ENCODE measurements around the gene LCE1F. TPM values are rescaled to one million over a fixed set of nuclear protein-coding genes. Genes with fewer than 3 reads are reported as not detected.

Gene LCE1F
- total and polyA plus RNA-seq, 2 of the 13 experiments (the other 11 are each of a cell fraction or from before 2014, with no cell fraction given): not detected

GRCh38 chr1:152737997-152738396, 36.9 kb upstream of the LCE1F start (continued):
- no peak for TF ChIP-seq RFX3 (CRISPR knock-in tag; IDR thresholded peaks at IDR 0.05)
- no peak for TF ChIP-seq ZNF549 (CRISPR knock-in tag; IDR thresholded peaks at IDR 0.05)
- no peak for TF ChIP-seq NFE2L1 (CRISPR knock-in tag; IDR thresholded peaks at IDR 0.05; ENCODE audit: borderline replicate concordance)
- no peak for TF ChIP-seq ZNF577 (CRISPR knock-in tag; IDR thresholded peaks at IDR 0.05; ENCODE audit: borderline replicate concordance, low read depth)
- TF ChIP-seq KAT8 (CRISPR knock-in tag; IDR thresholded peaks at IDR 0.05): no peak
- TF ChIP-seq RELA (CRISPR knock-in tag; IDR thresholded peaks at IDR 0.05): no peak

DNA sequence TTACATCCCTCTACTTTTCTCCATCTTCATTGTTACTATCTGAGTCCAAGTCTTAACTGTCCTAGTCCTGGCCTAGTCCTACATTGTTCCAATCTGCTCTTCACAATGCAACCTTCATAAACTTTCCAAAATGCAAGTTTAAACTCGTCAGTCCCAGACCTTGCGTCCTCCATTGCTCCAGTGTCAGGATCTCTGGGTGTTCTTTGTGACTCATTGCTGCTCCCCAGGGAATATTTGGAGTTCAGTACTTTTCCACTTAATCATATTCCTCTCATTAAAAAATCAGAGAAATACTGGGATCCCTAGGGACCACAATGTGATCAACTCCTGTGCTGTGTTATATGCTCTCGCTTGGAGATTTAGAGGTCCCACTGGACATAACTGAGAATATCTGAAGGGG, 35.1 kb upstream of the LCE1F start:
- H3K9me3 ChIP-seq (ENCODE audit: low read length): no peaks in the 10 kb centered on the region
- FAIRE-seq: no peak
- in situ Hi-C loops (cut with HindIII; ENCODE audit: extremely low pct_ligation_motif_present, low pct_unique_long_range_greater_than_20kb) (no loop called here), intact Hi-C loops (cut with micrococcal nuclease; ENCODE audit: unreplicated experiment) (no loop called here)
- WGBS (ENCODE audit: low lambda C conversion rate): 27% methylated on average over 3 of the region's 3 CpGs
- no peak overlapping the region for H3K9ac ChIP-seq (ENCODE audit: insufficient read depth, low read depth, low read length)
- H4K20me1 ChIP-seq (ENCODE audit: insufficient read depth, low read length): no peaks in the 10 kb centered on the region
- no peaks in the 10 kb centered on the region for H3K36me3 ChIP-seq (replicated peaks in 1 of 2; ENCODE audit: control insufficient read depth in 1 of 2, insufficient read depth in 2 of 2, low read length in 2 of 2)
- H3K79me2 ChIP-seq (ENCODE audit: insufficient read depth, low read length): no peaks in the 10 kb centered on the region
- BruUV-seq (replicated peaks): no TSS peak
- no peak overlapping the region for H3K4me3 ChIP-seq (replicated peaks in 1 of 3; ENCODE audit: insufficient read depth in 1 of 3, low read depth in 2 of 3, low read length in 3 of 3)
- ChIA-PET CTCF (ENCODE audit: low intra/inter-chr PET ratio, low total read pairs) (no interaction called here), POLR2A (no interaction called here)
- no peaks in the 10 kb centered on the region for H3K27me3 ChIP-seq (ENCODE audit: control insufficient read depth in 1 of 2, insufficient read depth in 2 of 2, low read length in 2 of 2)
- no peak overlapping the region for H2AFZ ChIP-seq (ENCODE audit: low read length)
- no peak overlapping the region for H3K4me2 ChIP-seq (ENCODE audit: low read depth, low read length)
- no peak for ATAC-seq
- H3K27ac ChIP-seq (ENCODE audit: extremely low read length, insufficient read depth, low read length): no peak overlapping the region
- DNase-seq (ENCODE audit: low spot score): no peak
- peaks cover 8% of the 10 kb centered on the region; the same call in 1 of the 2 replicates for H3K4me1 ChIP-seq (ENCODE audit: insufficient read depth, low read length)
- TF ChIP-seq ERF (CRISPR knock-in tag; IDR thresholded peaks at IDR 0.05): no peak
- no peak for TF ChIP-seq CEBPB (IDR thresholded peaks at IDR 0.05; ENCODE audit: borderline replicate concordance, low read depth, low read length)
- TF ChIP-seq NR2F2 (IDR thresholded peaks at IDR 0.05; ENCODE audit: borderline replicate concordance, low read depth): no peak
- no peak for TF ChIP-seq ZNF563 (CRISPR knock-in tag; IDR thresholded peaks at IDR 0.05)
- no peak for TF ChIP-seq ZNF253 (CRISPR knock-in tag; IDR thresholded peaks at IDR 0.05; ENCODE audit: borderline replicate concordance)
- no peak for TF ChIP-seq ZNF235 (CRISPR knock-in tag; IDR thresholded peaks at IDR 0.05; ENCODE audit: borderline replicate concordance)
- TF ChIP-seq ZNF337 (CRISPR knock-in tag; IDR thresholded peaks at IDR 0.05; ENCODE audit: borderline replicate concordance, low read depth): no peak
- TF ChIP-seq RXRB (CRISPR knock-in tag; IDR thresholded peaks at IDR 0.05; ENCODE audit: borderline replicate concordance): no peak
- TF ChIP-seq SOX13 (IDR thresholded peaks at IDR 0.05): no peak
- TF ChIP-seq SOX13 (CRISPR knock-in tag; conservative IDR thresholded peaks at IDR 0.05 in 1 of 2, IDR thresholded peaks at IDR 0.05 in 1 of 2): no peak
- no peak for TF ChIP-seq SMAD3 (CRISPR knock-in tag; IDR thresholded peaks at IDR 0.05)
- no peak for TF ChIP-seq ZSCAN31 (CRISPR knock-in tag; IDR thresholded peaks at IDR 0.05; ENCODE audit: low read depth)
- TF ChIP-seq SNAPC4 (CRISPR knock-in tag; IDR thresholded peaks at IDR 0.05): no peak
- TF ChIP-seq ZNF557 (CRISPR knock-in tag; IDR thresholded peaks at IDR 0.05): no peak
- no peak for TF ChIP-seq ZNF891 (CRISPR knock-in tag; IDR thresholded peaks at IDR 0.05)
- no peak for TF ChIP-seq ARNT2 (CRISPR knock-in tag; IDR thresholded peaks at IDR 0.05; ENCODE audit: low read depth)

Data from HepG2 (cell line).